Stimulated activated CD4-positive, alpha-beta T cell treated with anti-CD3 and anti-CD28 coated beads, Interleukin-2, amount 100 ng/mL, for 4 hours (primary cell): ENCODE measurements around the gene UBE4B.
"Not testable (repeated sequence)": the region's sequence is repeated elsewhere in the genome, so short reads cannot be mapped to it uniquely, and the experiment has no call there.

Source experiments
- DNase-seq: peaks from one replicate; pipeline ENCODE4 v3.0.0-alpha.2; 2020; ENCODE audit warnings: low read depth

The UBE4B gene

DNA sequence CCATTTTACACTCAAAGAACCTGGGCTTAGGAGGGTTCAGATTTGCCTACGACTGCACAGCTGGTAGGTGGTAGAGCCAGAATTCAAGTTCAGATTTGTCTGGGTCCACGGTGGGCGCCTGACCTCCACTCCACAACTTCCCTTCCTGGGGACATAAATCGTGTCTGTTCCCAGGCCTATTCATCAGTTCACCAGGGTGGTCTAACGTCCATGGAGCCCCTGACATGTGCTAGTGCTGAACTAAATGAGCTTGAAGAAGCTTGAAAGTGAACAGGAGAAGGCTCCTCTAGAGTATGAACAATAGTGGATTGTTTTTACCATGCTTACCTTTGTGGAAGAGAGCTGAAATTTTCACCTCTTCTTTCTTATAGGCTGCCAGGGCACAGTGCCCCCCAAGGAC is 145.1 kb downstream of the UBE4B start:
- DNase-seq: no peak

DNA sequence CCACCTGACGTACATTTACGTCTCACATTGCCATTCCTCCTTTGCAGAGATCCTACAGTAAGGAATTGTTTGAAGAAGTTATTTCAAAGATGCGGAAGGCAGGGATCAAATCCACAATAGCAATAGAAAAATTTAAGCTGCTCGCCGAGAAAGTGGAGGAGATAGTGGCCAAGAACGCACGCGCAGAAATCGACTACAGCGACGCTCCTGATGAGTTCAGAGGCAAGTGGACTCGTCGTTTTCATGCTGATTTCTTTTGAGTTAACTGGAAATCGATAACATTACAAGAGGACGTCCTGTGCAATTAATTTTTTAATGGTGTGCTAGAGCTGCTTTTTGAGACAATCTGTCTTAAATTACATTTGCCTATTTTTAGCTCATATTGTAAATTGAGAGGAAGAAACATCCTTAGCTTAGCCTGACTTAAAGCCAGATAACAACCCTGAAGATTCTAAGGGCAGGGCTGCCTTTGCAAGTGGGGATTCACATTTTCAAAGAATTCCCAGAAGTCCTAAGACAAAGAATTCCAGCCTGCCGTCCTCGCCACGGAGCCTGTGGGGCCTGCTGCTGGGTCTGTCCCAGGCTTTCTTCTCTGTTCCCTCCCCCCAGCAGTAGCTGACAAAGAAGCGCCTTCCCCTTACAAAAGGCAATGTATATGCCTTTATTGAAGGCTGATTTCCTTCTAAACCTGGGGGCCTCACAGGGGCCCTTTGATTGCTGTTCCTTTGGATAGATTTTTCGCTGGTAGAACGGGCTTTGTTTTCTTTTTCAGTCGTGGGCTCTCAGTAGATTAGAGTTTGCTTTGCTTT is 146.0 kb downstream of the UBE4B start:
- no peak for DNase-seq

DNA sequence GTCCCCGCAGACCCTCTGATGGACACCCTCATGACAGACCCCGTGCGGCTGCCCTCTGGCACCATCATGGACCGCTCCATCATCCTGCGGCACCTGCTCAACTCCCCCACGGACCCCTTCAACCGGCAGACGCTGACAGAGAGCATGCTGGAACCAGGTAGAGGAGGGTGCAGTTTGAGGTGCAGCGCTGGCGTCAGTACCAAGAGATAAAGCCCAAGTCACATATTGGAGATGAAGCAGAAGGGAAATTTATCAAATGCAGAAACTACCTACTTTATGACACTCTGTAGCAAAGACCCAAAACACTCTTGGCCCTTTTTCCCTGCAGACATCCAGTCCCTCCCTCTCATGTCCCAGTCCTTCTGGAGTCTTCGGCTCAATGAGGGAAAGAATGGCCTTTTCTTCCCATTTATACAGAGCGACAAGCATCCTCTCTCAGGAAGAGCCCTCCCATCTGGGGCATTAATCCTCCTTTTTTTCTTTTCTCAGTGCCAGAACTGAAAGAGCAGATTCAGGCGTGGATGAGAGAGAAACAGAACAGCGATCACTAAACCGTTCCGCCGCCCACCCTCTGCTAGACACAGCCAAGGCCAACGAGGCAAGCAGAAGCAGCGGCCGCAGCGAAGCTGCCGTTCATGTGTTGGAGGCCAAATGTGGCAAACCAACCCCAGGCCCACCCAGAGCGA is 146.8 kb downstream of the UBE4B start:
- DNase-seq: no peak

DNA sequence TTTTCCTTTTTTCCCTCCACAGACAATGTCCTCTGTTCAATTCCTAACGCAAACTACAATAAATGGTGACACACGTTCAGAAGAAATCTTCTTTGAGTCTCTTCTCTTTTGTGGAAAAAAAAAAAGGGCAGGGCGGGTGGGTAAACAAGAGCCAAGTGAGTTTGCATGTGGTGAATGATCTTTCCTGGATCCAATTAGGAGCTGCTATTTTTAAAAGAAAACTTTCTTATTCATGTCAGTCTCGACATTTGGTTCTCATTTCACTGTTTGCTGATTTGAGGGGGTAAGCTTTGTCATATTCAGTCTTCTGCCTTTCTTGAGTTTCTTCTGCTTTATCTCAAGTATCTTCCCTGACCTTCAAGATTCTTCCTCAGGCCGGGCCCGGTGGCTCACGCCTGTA is 148.4 kb downstream of the UBE4B start:
- DNase-seq: no peak

DNA sequence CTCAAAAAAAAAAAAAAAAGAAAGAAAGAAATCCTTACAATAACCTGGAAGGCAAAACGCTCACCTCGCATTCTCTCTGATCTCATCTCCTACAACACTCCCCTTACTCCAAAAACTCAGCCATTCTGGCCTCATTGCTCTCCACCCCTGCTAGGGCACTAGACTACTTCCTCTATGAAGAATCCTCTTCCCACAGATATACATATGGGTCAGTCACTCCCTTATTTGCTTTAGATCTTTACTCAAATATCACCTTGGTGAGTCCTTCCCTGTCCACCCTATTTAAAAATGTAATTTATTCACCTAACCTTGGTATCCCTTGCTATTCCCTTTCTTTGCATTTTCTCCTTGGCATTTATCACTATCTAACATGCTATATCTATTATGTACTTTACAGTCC is 153.0 kb downstream of the UBE4B start:
- no peak for DNase-seq

DNA sequence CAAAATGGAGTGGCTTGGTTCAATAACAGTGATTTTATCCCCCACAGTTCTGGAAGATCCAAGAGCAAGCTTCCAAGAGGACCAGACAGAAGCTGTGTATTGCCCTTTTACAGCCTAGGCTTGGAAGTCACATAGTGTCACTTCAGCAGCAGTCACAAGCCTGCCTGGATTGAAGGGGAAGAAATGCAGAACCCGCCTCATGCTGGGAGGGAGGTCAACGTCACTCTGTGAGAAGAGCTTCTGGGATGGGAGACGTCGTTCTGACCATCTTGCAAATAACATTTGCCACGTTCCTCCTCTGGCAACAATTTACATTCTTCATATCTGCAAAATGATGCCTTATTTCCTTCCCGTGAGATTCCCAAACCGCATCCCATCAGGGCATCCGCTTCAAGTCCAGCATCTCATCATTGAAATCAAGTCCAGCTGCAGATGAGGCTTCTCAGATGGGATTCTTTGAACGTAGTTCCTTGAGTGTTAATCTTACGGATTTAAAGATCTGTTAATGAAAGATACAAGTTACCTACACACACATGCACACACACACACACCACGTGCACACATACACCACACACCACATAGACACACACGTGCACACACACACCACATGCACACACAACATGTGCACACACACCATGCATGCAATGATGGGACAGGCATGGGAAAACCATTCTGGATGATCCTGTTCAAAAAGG is 153.7 kb downstream of the UBE4B start:
- DNase-seq: no peak

DNA sequence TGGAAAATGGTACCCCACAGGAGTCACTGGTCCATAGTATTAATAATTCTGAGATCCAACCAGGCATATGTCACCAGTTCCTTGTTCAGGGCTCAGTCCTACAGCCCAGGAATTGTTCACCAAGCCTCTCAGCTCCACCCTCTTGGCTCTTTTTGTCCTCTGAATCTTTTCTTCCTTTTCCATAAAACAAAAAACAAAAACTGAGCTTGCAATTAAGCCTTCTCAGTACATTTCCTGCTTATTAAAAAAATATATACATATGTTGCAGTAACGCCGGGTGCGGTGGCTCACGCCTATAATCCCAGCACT is 154.2 kb downstream of the UBE4B start:
- no peak for DNase-seq

DNA sequence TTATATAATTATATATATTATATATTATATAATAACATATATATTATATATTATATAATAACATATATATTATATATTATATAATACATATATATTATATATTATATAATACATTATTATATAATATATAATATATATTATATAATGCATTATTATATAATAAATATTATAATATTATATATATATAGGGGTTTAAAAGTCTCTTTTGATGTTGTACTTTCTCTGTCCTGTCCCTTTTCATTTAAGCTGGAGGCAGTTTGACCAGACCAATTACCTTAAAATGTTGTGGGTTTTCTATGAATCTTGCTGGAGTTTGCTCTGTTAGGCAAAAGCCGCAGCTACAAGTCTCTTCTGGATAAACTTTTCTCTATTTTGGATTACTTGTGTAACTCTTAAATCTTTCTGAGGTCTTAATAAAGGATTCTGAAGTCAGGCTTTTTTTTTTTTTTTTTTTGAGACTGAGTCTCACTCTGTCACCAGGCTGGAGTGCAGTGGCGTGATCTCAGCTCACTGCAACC is 155.4 kb downstream of the UBE4B start:
- no peak for DNase-seq

DNA sequence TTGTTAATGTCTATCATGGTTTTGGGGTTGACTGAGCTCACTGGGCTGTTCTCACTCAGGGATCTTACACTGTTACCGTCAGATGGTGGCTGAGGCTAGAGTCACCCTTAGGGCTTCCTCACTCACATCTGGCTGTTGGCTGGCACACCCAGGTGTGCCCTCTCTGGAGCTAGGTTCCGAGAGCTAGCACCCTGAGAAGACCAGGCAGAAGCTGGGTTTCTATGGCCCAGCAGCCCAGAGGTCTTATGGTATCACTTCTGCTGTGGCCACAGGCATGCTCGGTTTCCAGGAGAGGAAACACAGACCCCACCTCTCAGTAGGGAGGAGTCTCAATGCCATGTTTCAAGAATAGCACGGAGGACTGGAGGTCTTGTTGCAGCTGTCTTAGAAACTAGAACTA is 156.9 kb downstream of the UBE4B start:
- no peak for DNase-seq

DNA sequence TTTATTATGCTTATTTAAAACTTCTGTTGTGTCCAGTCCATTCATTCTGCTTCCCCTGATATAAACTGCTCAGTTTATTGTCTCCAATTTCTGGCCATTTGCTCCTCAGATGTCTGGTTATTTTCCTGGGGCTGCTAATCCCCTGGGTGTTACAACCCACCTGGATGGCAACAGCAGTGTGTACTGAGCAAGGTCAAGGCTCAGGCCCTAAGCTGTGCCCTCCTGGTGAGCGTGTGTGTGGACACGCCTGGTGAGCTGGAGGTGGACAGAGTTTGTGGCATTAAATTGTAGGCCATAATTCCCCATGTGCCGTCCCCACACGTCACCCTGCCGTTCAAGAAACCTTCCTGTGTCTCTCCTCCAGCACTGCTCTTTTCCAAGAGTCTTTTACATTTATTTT is 159.5 kb downstream of the UBE4B start:
- DNase-seq: no peak

DNA sequence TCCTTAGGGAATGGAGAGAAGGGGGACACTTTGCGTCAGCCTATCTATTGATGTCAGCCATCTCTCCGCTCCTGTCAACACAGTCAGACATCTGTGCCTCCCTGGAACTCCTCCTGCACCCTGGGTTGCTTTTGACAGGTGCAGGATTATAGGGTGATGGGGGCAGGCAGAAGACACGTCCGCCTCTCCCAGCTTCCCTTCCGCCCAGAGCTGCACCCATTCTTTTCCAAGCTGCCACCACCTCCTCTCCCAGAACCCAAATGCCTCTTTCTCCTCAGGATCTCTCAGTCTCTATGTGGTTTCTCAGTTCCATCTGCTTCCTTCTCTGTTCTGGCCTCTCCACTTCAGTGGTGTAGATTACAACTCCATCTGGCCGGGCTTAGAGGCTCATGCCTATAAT is 160.5 kb downstream of the UBE4B start:
- DNase-seq: no peak

DNA sequence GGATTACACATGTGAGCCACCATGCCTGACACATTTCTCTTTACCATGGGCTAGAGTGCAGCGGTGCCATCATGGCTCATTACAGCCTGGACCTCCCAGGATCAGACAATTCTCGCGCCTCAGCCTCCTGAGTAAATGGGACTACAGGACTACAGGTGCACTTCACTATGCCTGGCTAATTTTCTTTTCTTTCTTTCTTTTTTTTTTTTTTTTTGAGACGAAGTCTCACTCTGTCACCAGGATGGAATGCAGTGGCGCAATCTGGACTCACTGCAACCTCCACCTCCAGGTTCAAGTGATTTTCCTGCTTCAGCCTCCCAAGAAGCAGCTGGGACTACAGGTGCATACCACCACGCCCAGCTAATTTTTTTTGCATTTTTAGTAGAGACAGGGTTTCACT is 162.8 kb downstream of the UBE4B start:
- DNase-seq: no peak

DNA sequence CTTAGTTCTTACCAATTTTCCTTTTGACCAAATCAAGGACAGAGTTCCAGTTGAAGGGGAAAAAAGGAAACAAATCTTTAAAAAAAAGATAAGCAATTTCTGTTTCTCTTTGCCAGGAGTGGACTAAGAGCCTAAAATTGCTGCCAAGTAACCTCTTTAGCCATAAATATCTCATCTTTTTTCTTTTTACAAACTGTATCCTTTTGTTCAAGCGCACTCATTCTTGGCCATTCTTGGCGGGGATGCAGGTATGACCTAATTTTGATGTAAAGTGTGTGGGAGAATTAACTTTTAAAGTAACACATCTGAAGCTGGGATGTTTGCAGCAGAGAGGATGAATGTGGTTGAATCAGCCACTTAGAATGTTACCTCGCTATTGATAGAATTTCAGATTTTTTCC is 164.2 kb downstream of the UBE4B start:
- DNase-seq: no peak

DNA sequence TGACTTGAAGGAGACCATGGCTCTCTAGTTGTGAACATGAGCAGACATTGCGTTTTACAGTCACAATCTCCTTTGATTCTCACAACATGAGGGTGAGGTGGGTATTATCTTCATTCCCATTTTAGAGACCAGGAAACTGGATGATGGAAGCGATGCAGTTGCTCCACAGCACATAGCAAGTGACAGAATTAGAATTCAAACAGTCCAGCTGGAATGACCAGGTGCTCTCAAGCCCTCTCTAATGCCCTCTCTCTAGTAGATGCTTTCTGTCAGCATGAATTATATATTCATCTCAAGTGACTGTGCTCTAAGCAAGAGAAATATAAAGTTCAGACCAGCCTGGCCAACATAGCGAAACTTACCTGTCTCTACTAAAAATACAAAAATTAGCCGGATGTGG is 167.9 kb downstream of the UBE4B start:
- DNase-seq: no peak

DNA sequence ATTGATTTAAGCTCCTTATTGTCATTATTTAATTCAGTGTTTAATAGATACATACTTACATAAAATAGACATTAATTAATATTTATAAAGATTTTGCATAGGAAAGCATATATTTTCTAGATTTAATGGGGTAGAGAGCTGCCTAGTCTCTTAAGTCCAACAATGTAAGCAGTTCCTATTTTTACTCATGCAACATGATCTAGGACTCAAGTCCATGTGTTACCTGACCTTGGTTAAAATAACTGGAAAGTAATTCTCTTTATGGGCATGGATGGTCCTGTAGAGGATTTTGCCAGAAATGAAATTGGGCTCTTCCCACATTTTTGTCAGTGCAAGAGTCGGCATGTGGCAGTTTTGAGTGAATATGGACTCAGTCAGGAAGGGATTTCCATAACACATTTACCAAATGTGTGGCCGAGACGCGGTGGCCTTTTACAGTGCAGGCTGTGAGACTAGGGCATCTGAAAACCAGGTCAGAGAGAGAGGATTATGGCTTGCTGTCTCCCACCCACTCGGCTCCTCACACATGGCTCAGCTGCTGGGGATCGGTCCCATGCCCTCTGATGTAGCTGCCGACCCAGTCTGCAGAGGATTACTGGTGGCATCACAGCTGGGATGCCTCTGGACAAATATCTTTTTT is 171.4 kb downstream of the UBE4B start:
- DNase-seq: no peak

DNA sequence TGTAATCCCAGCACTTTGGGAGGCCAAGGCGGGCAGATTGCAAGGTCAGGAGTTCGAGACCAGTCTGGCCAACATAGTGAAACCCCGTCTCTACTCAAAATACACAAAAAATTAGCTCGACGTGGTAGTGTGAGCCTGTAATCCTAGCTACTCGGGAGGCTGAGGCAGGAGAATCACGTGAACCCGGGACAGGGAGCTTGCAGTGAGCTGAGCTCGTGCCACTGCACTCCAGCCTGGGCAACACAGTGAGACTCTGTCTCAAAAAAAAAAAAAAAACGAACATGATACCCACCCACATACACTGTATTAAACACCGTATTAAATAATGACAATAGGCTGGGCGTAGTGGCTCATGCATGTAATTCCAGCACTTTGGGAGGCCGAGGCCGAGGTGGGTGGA is 172.4 kb downstream of the UBE4B start:
- not testable (repeated sequence) for DNase-seq

DNA sequence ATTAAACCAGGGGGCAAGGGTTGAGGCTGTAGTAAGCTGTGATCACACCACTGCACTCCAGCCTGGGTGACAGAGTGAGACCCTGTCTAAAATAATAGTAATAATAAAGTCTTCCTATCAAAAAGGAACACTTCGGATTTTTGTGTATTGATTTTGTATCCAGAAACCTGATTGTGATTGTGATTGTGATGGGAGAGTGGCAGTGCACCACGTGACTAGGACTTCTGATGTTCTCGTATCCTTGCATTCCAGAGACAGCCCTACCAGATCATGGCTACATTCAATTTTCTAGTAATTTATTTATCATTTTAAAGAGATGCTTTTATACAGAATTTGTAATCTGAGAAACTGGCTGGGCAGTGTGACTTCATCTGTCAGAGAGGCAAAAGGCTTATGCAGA is 175.1 kb downstream of the UBE4B start:
- no peak for DNase-seq

DNA sequence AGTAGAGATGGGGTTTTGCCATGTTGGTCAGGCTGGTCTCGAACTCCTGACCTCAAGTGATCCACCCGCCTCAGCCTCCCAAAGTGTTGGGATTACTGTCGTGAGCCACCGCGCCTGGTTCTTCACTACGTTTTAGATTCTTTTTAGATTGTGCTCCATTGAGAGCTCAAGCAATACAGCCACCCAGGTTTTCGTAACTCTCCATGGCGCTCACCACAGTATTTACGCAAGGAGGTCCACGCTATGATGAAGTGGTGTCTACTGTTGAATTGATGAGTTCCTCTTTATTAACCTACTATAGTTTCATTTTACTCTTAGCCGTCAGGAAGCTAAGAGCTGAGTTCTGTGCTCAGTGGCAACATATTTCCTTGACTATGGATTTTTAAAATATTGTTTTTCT is 175.8 kb downstream of the UBE4B start:
- DNase-seq: no peak

DNA sequence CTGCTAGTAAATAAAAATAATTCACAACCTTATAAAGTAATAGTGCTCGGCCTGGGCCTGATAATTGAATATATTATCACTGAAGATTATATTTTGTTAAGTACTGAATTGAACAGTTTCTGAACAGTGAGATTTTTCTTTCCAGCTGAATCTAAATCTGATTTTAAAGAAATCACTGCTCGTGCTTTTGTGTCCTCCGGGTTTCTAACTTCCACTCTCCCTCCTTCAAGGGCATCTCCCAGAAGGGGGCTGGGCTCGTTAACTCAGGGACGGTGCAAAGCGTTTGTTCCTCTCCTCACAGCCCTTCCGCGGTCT is 176.8 kb downstream of the UBE4B start:
- DNase-seq: no peak

DNA sequence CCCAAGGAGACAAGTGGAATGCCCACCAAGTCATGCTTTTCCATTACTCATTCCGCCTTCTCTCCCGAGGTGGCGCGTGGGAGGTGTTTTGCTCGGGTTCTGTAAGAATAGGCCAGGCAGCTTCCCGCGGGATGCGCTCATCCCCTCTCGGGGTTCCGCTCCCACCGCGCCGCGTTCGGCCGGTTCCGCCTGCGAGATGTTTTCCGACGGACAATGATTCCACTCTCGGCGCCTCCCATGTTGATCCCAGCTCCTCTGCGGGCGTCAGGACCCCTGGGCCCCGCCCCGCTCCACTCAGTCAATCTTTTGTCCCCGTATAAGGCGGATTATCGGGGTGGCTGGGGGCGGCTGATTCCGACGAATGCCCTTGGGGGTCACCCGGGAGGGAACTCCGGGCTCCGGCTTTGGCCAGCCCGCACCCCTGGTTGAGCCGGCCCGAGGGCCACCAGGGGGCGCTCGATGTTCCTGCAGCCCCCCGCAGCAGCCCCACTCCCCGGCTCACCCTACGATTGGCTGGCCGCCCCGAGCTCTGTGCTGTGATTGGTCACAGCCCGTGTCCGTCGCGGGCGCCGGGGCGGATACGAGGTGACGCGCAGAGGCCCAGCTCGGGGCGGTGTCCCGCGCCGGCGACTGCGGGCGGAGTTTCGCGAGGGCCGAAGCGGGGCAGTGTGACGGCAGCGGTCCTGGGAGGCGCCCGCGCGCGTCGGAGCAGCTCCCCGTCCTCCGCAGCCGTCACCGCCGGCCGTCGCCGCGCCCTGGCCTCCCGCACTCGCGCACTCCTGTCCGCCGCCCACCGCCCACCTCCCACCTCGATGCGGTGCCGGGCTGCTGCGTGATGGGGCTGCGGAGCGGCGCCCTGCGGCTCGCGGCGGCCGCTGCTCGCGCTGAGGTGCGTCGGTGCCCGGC is 177.4 kb downstream of the UBE4B start, which contains the start of gene KIF1B:
TSS of gene KIF1B (plus strand) at position 666 of the 906 bp plus-strand sequence. CDS start 21,759 bp downstream, outside the sequence.
- peak; percentile 94 for DNase-seq
